K562 (cell line): ENCODE results near the gene MPG. TPM values are rescaled to one million over a fixed set of nuclear protein-coding genes. Genes with fewer than 3 reads are reported as not detected.

ENCODE experiments used
- GTF2E2 ChIP-seq: fragments of 200-800 bp; sonication (Bioruptor generic); IDR thresholded peaks from 2 replicates; pipeline ENCODE4 v1.6.1; 2016; ENCODE audit warnings: missing genetic modification characterization, missing compliant biosample characterization
- SRSF7 ChIP-seq: fragments of 200-400 bp; formaldehyde crosslinking; optimal IDR thresholded peaks from 2 replicates; pipeline ENCODE3; 2017; ENCODE audit warnings: mild to moderate bottlenecking, low read depth, low read length
- ZBTB5 ChIP-seq: fragments of 450-650 bp; IDR thresholded peaks from 2 replicates; pipeline ENCODE4 v1.6.1; 2017; ENCODE audit warnings: antibody characterized with exemption
- ZNF609 ChIP-seq: sonication (generic); formaldehyde crosslinking; IDR thresholded peaks from 2 replicates; pipeline ENCODE4 v1.8.1; 2023; ENCODE audit warnings: missing genetic modification reagents, mild to moderate bottlenecking, borderline replicate concordance
- ZSCAN29 ChIP-seq: fragments of 450-650 bp; IDR thresholded peaks from 2 replicates; pipeline ENCODE4 v1.6.1; 2017
- polyA plus RNA-seq, 8 experiments: library from polyadenylated mRNA; depleted of rRNA in 4 of 8; stranded (reverse) in 5 of 8; unstranded in 3 of 8; fragments of >200 nt; fragmentation: Nextera tagmentation in 2 of 8; fragmentation: Illumina TruSeq in 1 of 8; extraction: Ambion mirVana in 2 of 8; extraction: Trizol in 1 of 8; gene quantifications; 2 replicates each; pipeline versions ENCODE4 v1.2.1 to v1.2.3, GENCODE V29; 2011 to 2014; ENCODE audit warnings: inconsistent platforms in 1 of 8, missing spikeins in 1 of 8
- total RNA-seq, 7 experiments: library from RNA; depleted of rRNA in 6 of 7; stranded (reverse); fragments of >200 nt in 6 of 7; fragmentation: Illumina TruSeq in 2 of 7; extraction: Trizol in 2 of 7; gene quantifications; 2 replicates each; pipeline versions ENCODE4 v1.2.1 to v1.2.3, GENCODE V29; 2011 to 2021; ENCODE audit warnings: low replicate concordance in 1 of 7

MPG gene
- total and polyA plus RNA-seq, 9 of the 15 experiments (the other 6 are each of a cell fraction or from before 2014, with no cell fraction given) = 0.42 to 226 (median 36.2) TPM

GRCh38 chr16:85865-86264, 7.8 kb downstream of the MPG start (continued):
- TF ChIP-seq ZNF609 (CRISPR knock-in tag) (no peak), SRSF7 (no peak), GTF2E2 (tag) (no peak), ZBTB5 (no peak), ZSCAN29 (no peak)
